ENCODE results near the gene SLC25A3.
"Not testable (repeated sequence)": the region's sequence is repeated elsewhere in the genome, so short reads cannot be mapped to it uniquely, and the experiment has no call there.

Gene SLC25A3

GRCh38 chr12:98579347-98579746 lies 14.1 kb upstream of the SLC25A3 start:
- Mint-ChIP-seq H3K27ac (no peak overlapping the region), H3K4me1 (ENCODE audit: low read depth) (no peaks in the 10 kb centered on the region), H3K9me3 (no peaks in the 10 kb centered on the region), H3K36me3 (ENCODE audit: low read depth) (no peaks in the 10 kb centered on the region), H3K4me3 (no peak overlapping the region), H3K27me3 (ENCODE audit: low read depth) (no peaks in the 10 kb centered on the region)
- no peak for DNase-seq (ENCODE audit: low spot score)

DNA sequence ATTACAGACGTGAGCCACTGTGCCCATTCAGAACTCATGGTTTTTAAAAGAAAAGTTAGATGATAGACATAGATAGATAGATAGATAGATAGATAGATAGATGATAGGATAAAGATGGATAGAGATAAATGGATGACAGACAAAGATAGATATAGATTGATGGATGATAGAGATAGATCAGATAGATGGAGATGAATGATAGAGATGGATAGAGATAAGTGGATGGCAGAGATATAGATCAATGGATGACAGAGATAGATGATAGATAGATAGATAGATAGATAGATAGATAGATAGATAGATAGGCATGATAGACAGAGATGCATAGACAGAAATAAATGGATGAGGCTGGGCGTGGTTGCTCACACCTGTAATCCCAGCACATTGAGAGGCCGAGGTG lies 13.7 kb upstream of the SLC25A3 start:
- no peaks in the 10 kb centered on the region for H3K9me3 Mint-ChIP-seq
- DNase-seq (ENCODE audit: low spot score) = no peak
- no peak overlapping the region for H3K27ac Mint-ChIP-seq
- H3K4me3 Mint-ChIP-seq = no peak overlapping the region
- no peaks in the 10 kb centered on the region for H3K27me3 Mint-ChIP-seq (ENCODE audit: low read depth)
- no peaks in the 10 kb centered on the region for H3K4me1 Mint-ChIP-seq (ENCODE audit: low read depth)
- no peaks in the 10 kb centered on the region for H3K36me3 Mint-ChIP-seq (ENCODE audit: low read depth)

DNA sequence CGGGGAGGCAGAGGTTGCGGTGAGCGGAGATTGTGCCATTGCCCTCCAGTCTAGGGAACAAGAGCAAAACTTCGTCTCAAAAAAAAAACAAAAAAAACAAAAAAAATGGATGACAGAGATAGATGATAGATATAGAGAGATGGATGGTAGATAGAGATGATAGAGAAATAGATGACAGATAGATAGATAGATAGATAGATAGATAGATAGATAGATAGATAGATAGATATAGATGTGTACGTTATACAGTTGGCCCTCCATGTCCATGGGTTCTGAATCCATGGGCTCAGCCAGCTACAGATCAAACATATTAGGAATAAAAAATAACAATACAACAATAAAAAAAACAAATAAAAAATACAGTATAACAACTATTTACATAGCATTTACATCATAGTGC lies 12.8 kb upstream of the SLC25A3 start:
- Mint-ChIP-seq H3K4me3 (no peak overlapping the region), H3K27ac (no peak overlapping the region), H3K27me3 (ENCODE audit: low read depth) (no peaks in the 10 kb centered on the region), H3K4me1 (ENCODE audit: low read depth) (no peaks in the 10 kb centered on the region), H3K36me3 (ENCODE audit: low read depth) (no peaks in the 10 kb centered on the region), H3K9me3 (no peaks in the 10 kb centered on the region)
- DNase-seq (ENCODE audit: low spot score) = no peak

GRCh38 chr12:98581101-98581500 lies 12.4 kb upstream of the SLC25A3 start:
- no peak for DNase-seq (ENCODE audit: low spot score)
- Mint-ChIP-seq H3K9me3 (no peaks in the 10 kb centered on the region), H3K27me3 (ENCODE audit: low read depth) (no peaks in the 10 kb centered on the region), H3K4me3 (no peak overlapping the region), H3K27ac (no peak overlapping the region), H3K4me1 (ENCODE audit: low read depth) (no peaks in the 10 kb centered on the region), H3K36me3 (ENCODE audit: low read depth) (no peaks in the 10 kb centered on the region)

DNA sequence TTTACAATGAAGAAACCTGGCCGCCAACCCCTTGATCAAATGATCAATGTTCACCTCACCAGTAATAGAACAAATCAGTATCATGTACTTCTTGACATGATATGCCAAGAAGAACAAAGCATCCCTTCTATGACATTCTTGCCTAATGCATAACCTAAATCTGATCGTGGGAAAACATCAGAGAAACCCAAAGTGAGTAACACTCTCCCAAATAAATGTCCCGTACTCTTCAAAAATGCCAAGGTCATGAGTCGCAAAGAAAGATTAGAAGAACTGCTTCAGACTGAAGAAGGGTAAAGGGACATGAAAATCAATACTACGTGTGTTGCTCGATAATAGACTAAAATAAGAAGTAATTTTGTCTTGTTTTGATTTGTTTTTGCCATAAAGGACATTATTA lies 11.4 kb upstream of the SLC25A3 start:
- Mint-ChIP-seq H3K36me3 (ENCODE audit: low read depth) (no peaks in the 10 kb centered on the region), H3K9me3 (no peaks in the 10 kb centered on the region), H3K27me3 (ENCODE audit: low read depth) (no peaks in the 10 kb centered on the region), H3K4me1 (ENCODE audit: low read depth) (no peaks in the 10 kb centered on the region), H3K4me3 (no peak overlapping the region), H3K27ac (no peak overlapping the region)
- DNase-seq (ENCODE audit: low spot score) = no peak

DNA sequence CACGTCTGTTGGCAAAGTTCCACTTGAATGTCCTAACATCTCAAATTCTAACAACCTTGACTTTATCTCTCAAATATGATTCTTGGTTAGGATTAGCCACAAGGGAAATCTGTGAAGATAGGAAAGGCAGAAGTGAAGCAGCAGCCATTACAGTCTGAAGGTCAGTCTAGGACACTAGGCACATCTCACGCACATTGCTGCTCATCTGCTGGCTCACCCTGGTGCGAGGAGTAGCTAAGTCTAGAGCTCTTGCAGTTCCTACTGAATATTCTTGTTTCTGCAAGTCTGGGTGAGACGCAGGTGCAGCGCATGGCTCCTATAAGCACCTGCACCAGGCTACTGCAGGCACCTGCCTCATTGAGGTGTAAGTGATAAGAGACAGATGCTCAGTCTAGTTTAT lies 6.4 kb upstream of the SLC25A3 start:
- H3K4me3 Mint-ChIP-seq = no peak overlapping the region
- H3K27me3 Mint-ChIP-seq (ENCODE audit: low read depth) = no peaks in the 10 kb centered on the region
- no peak for DNase-seq (ENCODE audit: low spot score)
- no peaks in the 10 kb centered on the region for H3K36me3 Mint-ChIP-seq (ENCODE audit: low read depth)
- no peak overlapping the region for H3K27ac Mint-ChIP-seq
- peaks cover 3% of the 10 kb centered on the region for H3K4me1 Mint-ChIP-seq (ENCODE audit: low read depth)
- H3K9me3 Mint-ChIP-seq = no peaks in the 10 kb centered on the region

- H3K27ac Mint-ChIP-seq = peak overlapping the region; percentile 70
- H3K36me3 Mint-ChIP-seq (ENCODE audit: low read depth) = peaks cover 23% of the 10 kb centered on the region
- no peak for DNase-seq (ENCODE audit: low spot score)
- peak overlapping the region; percentile 16 for H3K4me3 Mint-ChIP-seq
- H3K27me3 Mint-ChIP-seq (ENCODE audit: low read depth) = no peaks in the 10 kb centered on the region
- peaks cover 16% of the 10 kb centered on the region for H3K4me1 Mint-ChIP-seq (ENCODE audit: low read depth)
- H3K9me3 Mint-ChIP-seq = no peaks in the 10 kb centered on the region
These were observed 2.3 kb upstream of the SLC25A3 start for GRCh38 chr12:98591209-98591608.

- Mint-ChIP-seq H3K27me3 (ENCODE audit: low read depth) (no peaks in the 10 kb centered on the region), H3K4me1 (ENCODE audit: low read depth) (peaks cover 24% of the 10 kb centered on the region), H3K27ac (peak overlapping the region; percentile 98), H3K9me3 (no peaks in the 10 kb centered on the region), H3K4me3 (peak overlapping the region; percentile 94), H3K36me3 (ENCODE audit: low read depth) (peaks cover 37% of the 10 kb centered on the region)
- peak; percentile 21 for DNase-seq (ENCODE audit: low spot score)
These were observed 612 bp upstream of the SLC25A3 start for GRCh38 chr12:98592825-98593322.

GRCh38 chr12:98594050-98594835 lies 757 bp downstream of the SLC25A3 start:
- Mint-ChIP-seq H3K36me3 (ENCODE audit: low read depth) (peaks cover 48% of the 10 kb centered on the region), H3K4me1 (ENCODE audit: low read depth) (peaks cover 25% of the 10 kb centered on the region), H3K27ac (peak overlapping the region; percentile 98), H3K27me3 (ENCODE audit: low read depth) (no peaks in the 10 kb centered on the region), H3K4me3 (peak overlapping the region; percentile 94), H3K9me3 (no peaks in the 10 kb centered on the region)
- DNase-seq (ENCODE audit: low spot score) = no peak

GRCh38 chr12:98595243-98595988 lies 1.9 kb downstream of the SLC25A3 start:
- Mint-ChIP-seq H3K27ac (peak overlapping the region; percentile 98), H3K9me3 (no peaks in the 10 kb centered on the region), H3K4me3 (peak overlapping the region; percentile 94), H3K4me1 (ENCODE audit: low read depth) (peaks cover 25% of the 10 kb centered on the region), H3K36me3 (ENCODE audit: low read depth) (peaks cover 55% of the 10 kb centered on the region), H3K27me3 (ENCODE audit: low read depth) (no peaks in the 10 kb centered on the region)
- peak; percentile 14 for DNase-seq (ENCODE audit: low spot score)

DNA sequence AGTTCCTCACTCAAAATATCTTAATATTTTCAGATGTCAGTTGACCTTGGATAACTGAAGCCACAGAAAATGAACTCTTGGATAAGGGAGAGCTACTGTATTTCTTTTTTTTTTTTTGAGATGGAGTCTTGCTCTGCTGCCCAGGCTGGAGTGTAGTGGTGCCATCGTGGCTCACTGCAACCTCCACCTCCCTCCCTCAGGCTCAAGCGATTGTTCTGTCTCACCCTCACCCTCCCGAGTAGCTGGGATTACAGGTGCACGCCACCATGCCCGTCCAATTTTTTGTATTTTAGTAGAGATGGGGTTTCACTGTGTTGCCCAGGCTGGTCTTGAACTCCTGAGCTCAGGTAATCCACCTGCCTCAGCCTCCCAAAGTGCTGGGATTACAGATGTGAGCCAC lies 3.8 kb downstream of the SLC25A3 start:
- not testable (repeated sequence) for H3K9me3 Mint-ChIP-seq; H3K27ac Mint-ChIP-seq; DNase-seq (ENCODE audit: low spot score); H3K27me3 Mint-ChIP-seq (ENCODE audit: low read depth); H3K4me3 Mint-ChIP-seq
- Mint-ChIP-seq H3K36me3 (ENCODE audit: low read depth) (peaks cover 70% of the 10 kb centered on the region), H3K4me1 (ENCODE audit: low read depth) (peaks cover 22% of the 10 kb centered on the region)

- Mint-ChIP-seq H3K27ac (no peak overlapping the region), H3K4me1 (ENCODE audit: low read depth) (peaks cover 6% of the 10 kb centered on the region), H3K9me3 (no peaks in the 10 kb centered on the region), H3K4me3 (no peak overlapping the region), H3K27me3 (ENCODE audit: low read depth) (no peaks in the 10 kb centered on the region), H3K36me3 (ENCODE audit: low read depth) (peaks cover 57% of the 10 kb centered on the region)
- DNase-seq (ENCODE audit: low spot score) = no peak
These were observed 8.4 kb downstream of the SLC25A3 start for GRCh38 chr12:98601924-98602323.

DNA sequence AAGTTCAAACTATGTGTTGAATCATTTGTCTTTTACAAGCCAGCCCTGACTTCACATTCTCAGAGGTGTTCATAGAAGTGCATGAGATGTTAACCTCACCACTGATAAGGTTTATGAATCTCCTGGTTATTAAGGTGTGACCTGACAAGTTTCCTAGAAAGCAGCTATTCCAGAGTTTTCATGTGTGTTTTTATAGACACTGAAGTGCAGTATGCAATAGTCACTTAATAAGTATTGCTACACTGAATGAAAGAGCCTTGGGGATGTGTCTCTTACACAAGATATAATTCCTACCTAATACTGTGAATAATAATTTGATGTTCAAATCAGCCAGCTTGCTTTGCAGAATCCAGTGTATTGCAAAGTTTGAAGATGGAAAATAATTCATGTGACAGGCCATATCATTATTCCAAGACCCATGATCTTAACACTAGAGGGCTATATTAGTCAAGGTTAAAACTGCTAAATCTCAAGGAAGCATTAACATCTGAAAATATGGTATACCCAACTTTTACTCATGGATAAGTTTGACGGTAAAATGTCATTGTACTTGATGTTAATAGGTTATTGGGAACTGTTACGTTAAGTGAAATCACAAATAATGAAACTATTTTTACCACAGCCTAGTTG lies 13.0 kb downstream of the SLC25A3 start:
- no peaks in the 10 kb centered on the region for H3K27me3 Mint-ChIP-seq (ENCODE audit: low read depth)
- no peak overlapping the region for H3K4me3 Mint-ChIP-seq
- H3K27ac Mint-ChIP-seq = no peak overlapping the region
- peaks cover 21% of the 10 kb centered on the region for H3K36me3 Mint-ChIP-seq (ENCODE audit: low read depth)
- no peaks in the 10 kb centered on the region for H3K9me3 Mint-ChIP-seq
- no peak for DNase-seq (ENCODE audit: low spot score)
- H3K4me1 Mint-ChIP-seq (ENCODE audit: low read depth) = peaks cover 7% of the 10 kb centered on the region

- no peak overlapping the region for H3K27ac Mint-ChIP-seq
- peaks cover 7% of the 10 kb centered on the region for H3K4me1 Mint-ChIP-seq (ENCODE audit: low read depth)
- peaks cover 1% of the 10 kb centered on the region for H3K36me3 Mint-ChIP-seq (ENCODE audit: low read depth)
- H3K27me3 Mint-ChIP-seq (ENCODE audit: low read depth) = no peaks in the 10 kb centered on the region
- H3K4me3 Mint-ChIP-seq = no peak overlapping the region
- DNase-seq (ENCODE audit: low spot score) = no peak
- no peaks in the 10 kb centered on the region for H3K9me3 Mint-ChIP-seq
These were observed 17.1 kb downstream of the SLC25A3 start for GRCh38 chr12:98610596-98610995.

Data from T-helper 2 cell treated with Interferon-gamma antibody and Interleukin-4, amounts not matched to agents 5 μg/mL and 100 μg/mL, for 36 hours (primary cell).